ENCODE results near the gene OTOG.

OTOG gene

DNA sequence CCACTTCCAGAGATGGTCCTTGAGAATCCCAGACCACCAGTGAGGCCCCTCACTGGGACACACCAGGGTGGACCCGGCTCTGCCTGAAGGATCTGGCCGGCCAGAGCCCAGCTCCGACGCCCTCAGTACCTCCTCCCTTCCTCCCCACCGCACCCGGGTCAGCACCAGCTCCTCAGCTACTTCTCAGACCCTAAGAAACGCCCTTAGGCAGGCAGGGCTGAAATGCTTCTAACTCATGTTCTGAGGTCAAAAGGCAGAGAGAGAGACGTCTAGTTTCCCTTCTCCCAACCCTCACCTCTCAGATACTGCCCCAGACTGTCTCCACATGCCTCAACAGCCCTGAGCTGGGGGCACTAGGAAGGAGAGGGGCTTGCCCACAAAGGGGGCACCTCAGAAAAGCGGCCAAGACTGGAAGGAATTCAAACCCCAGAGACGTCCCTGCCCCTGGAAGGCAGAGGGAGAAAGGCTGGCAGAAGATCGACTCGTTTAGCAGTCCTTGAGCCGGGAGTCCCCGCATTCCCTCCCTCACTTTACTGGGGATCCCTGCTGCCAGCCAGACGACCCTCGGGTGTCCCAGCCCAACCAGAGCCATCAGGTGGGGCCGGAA lies 3.4 kb upstream of the OTOG start:
- no peak overlapping the region for H3K27ac Mint-ChIP-seq

DNA sequence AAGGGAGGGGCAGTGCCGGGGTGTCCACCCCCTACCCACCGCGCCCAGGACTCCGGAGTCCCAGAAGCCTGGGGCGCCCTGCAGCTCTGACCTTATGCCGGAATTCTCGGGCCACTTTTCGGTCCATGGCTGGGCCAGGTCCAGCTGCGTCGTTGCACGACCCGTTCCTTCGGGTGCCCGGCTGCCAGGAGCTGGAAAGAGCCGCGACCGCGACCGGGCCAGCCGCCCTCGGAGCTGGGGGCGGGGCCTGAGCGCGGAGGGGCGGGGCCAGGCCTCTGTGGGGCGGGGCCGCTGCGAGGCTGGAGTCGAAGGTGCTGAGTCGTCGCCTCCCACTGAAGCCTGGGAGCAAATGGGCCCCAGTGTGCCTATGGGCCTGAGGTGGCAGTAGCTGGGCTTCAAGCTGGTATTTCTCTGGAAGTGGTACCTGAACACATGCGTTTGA lies 2.9 kb upstream of the OTOG start, which contains the start of gene USH1C:
TSS of gene USH1C (minus strand) at position 236 of the 442 bp plus-strand sequence. CDS start at position 127, 109 bp downstream.
- H3K4me1 Mint-ChIP-seq = no peaks in the 10 kb centered on the region
- no peaks in the 10 kb centered on the region for H3K36me3 Mint-ChIP-seq
- peaks cover 23% of the 10 kb centered on the region for H3K27me3 Mint-ChIP-seq
- no peak within 1 kb of the TSS for H3K27ac Mint-ChIP-seq
- H3K9me3 Mint-ChIP-seq = no peaks in the 10 kb centered on the region
- no peak within 1 kb of the TSS for H3K4me3 Mint-ChIP-seq

More for the DNA sequence above, 3.4 kb upstream of the OTOG start:
- no peak overlapping the region for H3K4me3 Mint-ChIP-seq
- H3K27me3 Mint-ChIP-seq = peaks cover 23% of the 10 kb centered on the region
- H3K9me3 Mint-ChIP-seq = no peaks in the 10 kb centered on the region
- no peaks in the 10 kb centered on the region for H3K4me1 Mint-ChIP-seq
- no peaks in the 10 kb centered on the region for H3K36me3 Mint-ChIP-seq

DNA sequence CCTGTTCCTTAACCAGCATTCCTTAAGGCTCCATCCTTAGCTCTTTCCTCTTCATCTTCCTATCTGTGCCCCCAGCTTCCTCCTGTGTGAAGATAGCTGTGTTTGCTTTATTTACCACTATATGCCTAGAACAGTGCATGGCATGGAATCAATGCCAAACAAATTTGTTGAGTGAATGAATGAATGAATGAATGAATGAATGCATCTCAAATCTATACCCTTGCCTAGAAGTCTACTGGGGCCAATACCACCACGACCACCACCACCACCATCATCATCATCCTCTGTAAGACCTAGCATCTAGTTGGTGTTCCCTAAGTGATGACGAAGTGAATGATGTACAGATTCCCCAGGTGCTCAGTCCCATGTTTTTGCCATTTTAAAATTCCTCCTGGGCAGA lies 819 bp upstream of the OTOG start:
- H3K36me3 Mint-ChIP-seq = no peaks in the 10 kb centered on the region
- no peaks in the 10 kb centered on the region for H3K4me1 Mint-ChIP-seq
- H3K27ac Mint-ChIP-seq = no peak overlapping the region

DNA sequence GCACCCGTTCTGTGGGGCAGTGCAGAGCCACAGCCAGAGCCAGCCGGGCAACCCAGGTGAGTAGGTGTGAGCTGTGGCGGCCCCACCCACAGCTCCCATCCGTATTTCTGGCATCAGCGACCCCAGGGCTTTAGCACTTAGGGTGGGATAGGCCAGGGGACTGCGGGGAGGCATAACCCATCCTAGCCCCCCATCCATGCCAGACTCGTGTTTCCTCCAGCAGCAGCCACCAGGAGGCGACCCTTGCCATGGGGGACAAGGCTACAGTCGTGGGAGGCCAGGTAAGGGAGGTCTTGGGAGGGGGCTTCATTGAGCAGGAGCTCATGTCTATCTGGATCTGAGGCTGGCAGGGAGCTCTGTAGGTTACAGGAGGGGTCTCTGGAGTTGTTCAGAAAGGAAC lies 873 bp downstream of the OTOG start:
- Mint-ChIP-seq H3K4me1 (no peaks in the 10 kb centered on the region), H3K27me3 (peaks cover 27% of the 10 kb centered on the region), H3K27ac (no peak overlapping the region), H3K36me3 (no peaks in the 10 kb centered on the region), H3K9me3 (no peaks in the 10 kb centered on the region), H3K4me3 (no peak overlapping the region)

More for the DNA sequence above, 819 bp upstream of the OTOG start:
- Mint-ChIP-seq H3K27me3 (peaks cover 27% of the 10 kb centered on the region), H3K4me3 (no peak overlapping the region), H3K9me3 (no peaks in the 10 kb centered on the region)

DNA sequence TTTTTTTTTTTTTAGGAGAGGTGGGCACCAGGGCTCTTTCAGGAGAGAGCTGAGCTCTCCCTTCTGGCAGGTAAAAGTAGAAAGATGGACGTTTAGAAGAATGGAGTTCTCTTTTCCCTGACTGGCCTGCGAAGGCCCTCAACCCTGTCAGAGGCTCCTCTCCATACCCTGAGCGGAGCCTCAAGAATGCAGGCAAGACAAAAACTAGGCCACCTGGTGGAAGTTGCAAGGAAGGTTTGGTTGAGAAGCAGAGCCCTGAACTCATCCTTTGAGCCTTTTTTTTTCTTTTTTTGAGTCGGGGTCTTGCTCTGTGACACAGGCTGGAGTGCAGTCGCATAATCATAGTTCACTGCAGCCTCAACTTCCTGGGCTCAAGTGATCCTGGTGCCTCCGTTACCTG lies 1.4 kb downstream of the OTOG start:
- Mint-ChIP-seq H3K4me1 (no peaks in the 10 kb centered on the region), H3K4me3 (no peak overlapping the region), H3K27ac (no peak overlapping the region), H3K9me3 (no peaks in the 10 kb centered on the region), H3K36me3 (no peaks in the 10 kb centered on the region), H3K27me3 (peaks cover 27% of the 10 kb centered on the region)

DNA sequence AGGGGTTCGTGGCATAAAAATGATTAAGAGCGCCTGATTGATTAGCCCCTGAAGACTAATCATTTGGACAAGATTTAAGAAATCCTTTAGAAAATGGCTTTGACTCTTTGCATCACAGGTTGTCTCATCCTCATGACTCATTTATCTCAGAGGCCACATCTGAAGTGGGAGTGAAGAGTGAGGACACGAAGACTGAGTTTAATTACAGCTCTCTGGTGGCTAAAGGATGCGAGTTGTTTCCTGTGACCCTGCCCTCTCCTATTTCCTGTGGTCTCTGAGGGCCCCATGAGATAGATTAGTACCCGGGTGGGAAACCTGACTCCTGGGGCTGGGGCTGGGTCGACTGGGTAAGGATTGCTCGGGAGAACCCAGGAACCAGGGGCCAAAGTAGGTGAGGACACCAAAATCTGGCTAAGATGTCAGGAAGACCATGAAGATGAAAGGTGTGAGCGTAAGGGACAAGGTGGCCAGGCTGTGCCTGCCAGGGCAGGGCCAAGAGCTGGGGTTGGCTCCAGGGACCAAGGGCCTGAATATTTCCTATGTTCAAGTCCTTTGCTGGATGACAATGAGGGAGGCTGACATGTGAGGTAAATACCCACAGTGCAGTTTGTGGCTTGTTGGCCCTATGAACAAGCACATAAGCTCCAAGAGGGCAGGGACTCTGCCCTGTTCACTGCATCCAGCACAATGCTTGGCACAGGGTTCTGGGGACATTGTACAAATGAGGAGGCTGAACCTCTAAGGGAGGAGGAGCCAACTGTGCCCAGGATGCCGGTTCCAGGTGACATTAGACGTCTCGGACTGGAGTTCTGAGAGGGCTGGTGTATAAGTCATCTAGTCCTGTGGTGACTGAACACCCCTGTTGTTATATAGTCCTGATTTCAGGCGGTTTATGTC lies 3.6 kb downstream of the OTOG start:
- H3K4me3 Mint-ChIP-seq = no peak overlapping the region
- no peak overlapping the region for H3K27ac Mint-ChIP-seq
- no peaks in the 10 kb centered on the region for H3K9me3 Mint-ChIP-seq
- H3K36me3 Mint-ChIP-seq = no peaks in the 10 kb centered on the region
- H3K4me1 Mint-ChIP-seq = no peaks in the 10 kb centered on the region
- peaks cover 17% of the 10 kb centered on the region for H3K27me3 Mint-ChIP-seq

DNA sequence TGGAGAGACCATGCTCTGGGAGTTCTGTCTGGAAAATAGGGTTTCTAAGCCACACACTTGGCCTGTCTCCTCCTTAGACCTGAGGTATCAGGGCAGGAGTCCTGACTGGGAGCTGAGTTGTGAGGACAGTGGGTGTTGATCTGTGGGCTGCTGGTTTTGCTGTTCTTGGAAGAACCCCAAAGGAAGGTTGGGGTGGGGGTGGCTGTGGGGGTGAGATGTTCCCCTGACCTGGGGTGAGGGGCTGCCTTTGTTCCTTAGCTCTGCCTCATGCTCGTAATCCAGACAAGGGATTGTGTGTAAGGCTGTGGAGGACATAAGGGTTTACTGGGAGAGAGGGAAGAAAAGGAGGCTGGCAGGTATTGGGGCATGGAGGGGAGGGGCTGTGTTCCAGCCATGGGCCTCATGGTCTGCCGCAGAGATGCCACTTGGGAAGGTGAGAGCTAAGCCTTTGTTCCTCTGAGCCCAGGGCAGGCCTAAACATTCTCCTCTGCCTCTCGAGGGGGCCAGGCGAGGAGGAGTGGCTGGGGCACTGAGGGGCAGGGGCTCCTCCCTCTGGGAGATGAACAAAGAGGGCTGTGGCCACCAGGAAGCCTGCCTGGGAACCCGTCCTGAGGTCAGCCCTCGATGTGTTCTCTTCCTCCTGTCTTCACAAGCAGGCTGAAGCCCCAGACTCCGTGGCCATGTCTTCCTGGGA lies 4.4 kb downstream of the OTOG start:
- H3K9me3 Mint-ChIP-seq = no peaks in the 10 kb centered on the region
- H3K36me3 Mint-ChIP-seq = no peaks in the 10 kb centered on the region
- H3K27me3 Mint-ChIP-seq = peaks cover 15% of the 10 kb centered on the region
- no peak overlapping the region for H3K27ac Mint-ChIP-seq
- H3K4me3 Mint-ChIP-seq = no peak overlapping the region
- H3K4me1 Mint-ChIP-seq = no peaks in the 10 kb centered on the region

DNA sequence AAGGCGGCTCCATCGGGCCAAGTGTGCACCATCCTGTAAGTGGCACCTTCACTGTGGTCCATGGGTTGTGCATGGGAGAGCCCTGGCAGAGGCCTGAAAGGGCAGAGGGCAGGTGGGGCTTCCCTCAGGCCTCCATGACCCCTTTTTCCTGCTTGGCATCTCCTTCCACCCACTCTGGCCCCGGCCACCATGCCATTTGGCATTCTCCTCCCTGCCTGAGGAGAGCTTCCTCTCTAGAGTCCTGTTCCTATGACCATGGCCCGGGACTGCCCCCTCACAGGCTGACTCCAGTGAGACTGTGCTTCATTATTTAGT lies 4.9 kb downstream of the OTOG start:
- Mint-ChIP-seq H3K27me3 (peaks cover 11% of the 10 kb centered on the region), H3K9me3 (no peaks in the 10 kb centered on the region), H3K36me3 (no peaks in the 10 kb centered on the region), H3K4me1 (no peaks in the 10 kb centered on the region), H3K27ac (no peak overlapping the region), H3K4me3 (no peak overlapping the region)

DNA sequence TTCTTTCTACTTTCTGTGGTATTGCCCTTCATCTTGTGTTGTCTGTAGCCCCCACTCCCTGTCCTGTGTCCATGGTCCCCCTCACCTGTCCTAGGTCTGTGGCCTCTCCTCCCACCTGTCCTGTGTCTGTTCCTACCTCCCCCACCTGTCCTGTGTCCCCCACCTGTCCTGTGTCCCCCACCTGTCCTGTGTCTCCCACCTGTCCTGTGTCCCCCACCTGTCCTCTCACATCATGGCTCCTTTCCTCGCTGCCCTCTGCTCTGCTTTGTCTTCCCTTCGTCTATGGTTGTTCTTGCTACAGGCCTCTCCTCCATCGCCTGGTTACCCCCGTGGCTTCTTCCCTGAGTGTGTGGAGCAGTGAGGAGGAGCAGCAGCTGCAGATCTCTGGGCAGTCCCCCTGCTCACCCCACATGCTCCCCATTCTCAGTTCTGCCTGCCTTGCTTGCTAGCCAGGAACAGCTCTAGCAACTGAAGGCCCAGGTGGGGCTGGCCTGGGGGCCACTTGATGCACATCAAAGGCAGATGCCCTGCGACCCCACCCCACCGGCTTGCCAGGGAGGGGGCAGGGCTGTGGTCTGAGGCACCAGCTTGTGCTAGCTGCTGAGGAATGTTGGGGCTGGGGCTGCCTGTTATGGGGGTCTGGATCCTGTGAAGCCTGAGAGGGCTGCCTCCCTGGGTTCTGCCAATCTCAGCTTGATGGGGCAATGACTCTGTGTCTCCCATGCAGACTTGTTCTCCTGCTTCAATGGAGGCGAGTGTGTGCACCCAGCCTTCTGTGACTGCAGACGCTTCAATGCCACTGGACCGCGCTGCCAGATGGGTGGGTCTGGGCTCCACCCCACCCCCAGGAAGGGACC lies 5.6 kb downstream of the OTOG start:
- Mint-ChIP-seq H3K27me3 (peaks cover 9% of the 10 kb centered on the region), H3K36me3 (no peaks in the 10 kb centered on the region), H3K9me3 (no peaks in the 10 kb centered on the region), H3K4me3 (no peak overlapping the region), H3K4me1 (no peaks in the 10 kb centered on the region), H3K27ac (no peak overlapping the region)

DNA sequence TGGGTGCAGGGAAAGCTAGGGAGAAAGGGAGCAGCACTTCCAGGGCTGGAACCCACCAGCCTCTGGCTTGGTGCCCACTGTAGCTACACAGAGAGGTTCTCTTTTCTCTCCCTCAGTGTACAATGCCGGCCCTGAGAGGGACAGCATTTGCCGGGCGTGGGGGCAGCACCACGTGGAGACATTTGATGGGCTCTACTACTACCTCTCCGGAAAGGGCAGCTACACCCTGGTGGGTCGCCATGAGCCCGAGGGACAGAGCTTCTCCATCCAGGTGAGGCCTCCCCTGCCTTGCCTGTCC lies 6.1 kb downstream of the OTOG start:
- Mint-ChIP-seq H3K27ac (no peak overlapping the region), H3K4me3 (no peak overlapping the region), H3K4me1 (no peaks in the 10 kb centered on the region), H3K9me3 (no peaks in the 10 kb centered on the region), H3K36me3 (no peaks in the 10 kb centered on the region), H3K27me3 (peaks cover 8% of the 10 kb centered on the region)

DNA sequence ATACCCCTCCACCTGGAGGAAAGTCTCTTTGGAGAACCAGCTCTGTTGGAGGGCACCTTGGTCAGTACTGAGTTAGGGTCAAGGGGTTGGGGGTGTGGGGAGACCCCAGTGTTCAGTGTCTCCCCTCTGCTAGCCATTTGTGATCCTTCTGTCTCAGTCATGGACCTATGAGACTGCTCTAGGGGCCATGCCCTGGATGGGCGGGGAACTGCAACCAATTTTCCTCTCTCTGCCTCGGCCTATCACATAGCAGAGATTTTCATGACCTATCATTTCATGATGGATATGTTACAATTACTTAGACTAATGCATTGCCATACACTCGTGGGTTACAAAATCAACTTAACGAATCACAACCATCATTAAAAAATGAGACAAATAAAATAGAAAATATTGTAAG lies 7.4 kb downstream of the OTOG start:
- H3K27me3 Mint-ChIP-seq = peaks cover 7% of the 10 kb centered on the region
- no peaks in the 10 kb centered on the region for H3K36me3 Mint-ChIP-seq
- H3K9me3 Mint-ChIP-seq = no peaks in the 10 kb centered on the region

DNA sequence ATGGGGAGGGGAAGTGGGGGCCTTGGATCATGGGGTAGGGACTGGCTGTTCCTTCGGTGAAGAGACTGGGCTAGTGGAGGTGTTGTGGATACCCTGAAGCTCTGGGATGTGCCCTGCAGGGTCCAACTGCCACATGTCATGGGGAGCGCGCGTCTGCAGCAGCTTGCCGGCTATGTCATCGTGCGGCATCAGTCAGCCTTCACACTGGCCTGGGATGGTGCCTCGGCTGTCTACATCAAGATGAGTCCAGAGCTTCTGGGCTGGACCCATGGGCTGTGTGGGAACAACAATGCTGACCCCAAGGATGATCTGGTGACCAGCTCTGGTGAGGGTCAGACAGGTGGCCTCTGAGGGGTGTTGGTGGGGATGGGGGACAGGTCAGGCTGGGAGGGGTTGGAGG lies 9.9 kb downstream of the OTOG start:
- peaks cover 6% of the 10 kb centered on the region for H3K27me3 Mint-ChIP-seq

More for the DNA sequence above, 7.4 kb downstream of the OTOG start:
- Mint-ChIP-seq H3K27ac (no peak overlapping the region), H3K4me3 (no peak overlapping the region), H3K4me1 (no peaks in the 10 kb centered on the region)

DNA sequence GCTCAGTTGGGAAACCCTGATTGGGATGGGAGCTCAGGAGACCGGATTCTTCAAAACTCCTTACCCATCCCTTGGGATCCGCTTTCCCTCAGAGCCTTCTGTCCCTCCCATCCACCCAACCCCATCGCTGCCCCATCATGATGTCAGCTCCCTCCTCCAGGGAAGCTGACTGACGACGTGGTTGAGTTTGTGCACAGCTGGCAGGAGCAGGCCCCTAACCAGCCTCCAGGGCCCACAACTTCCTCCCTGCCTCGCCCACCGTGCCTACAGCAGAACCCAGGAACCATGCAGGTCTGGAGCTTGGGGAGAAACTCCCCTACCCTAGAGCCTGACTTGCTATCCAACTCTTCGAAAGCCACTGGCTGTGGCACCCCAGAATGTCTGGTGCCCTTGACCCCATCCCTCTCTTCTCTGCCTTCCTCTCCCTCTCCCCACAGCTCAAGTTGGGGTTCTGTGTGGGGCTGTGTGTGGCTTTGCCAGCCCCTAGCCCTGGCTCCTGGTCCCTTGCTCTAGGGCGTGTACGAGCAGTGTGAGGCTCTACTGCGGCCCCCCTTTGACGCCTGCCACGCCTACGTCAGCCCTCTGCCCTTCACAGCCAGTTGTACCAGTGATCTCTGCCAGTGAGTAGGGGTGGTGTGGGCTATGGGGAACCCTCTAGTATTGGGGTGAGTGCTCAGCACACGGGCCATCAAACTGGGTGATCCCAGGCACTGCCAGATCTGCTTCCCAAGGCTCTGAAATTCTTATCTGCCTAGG lies 11.1 kb downstream of the OTOG start:
- H3K4me3 Mint-ChIP-seq = no peak overlapping the region
- no peaks in the 10 kb centered on the region for H3K9me3 Mint-ChIP-seq
- H3K27me3 Mint-ChIP-seq = peaks cover 6% of the 10 kb centered on the region

More for the DNA sequence above, 9.9 kb downstream of the OTOG start:
- Mint-ChIP-seq H3K4me3 (no peak overlapping the region), H3K9me3 (no peaks in the 10 kb centered on the region), H3K4me1 (no peaks in the 10 kb centered on the region), H3K27ac (no peak overlapping the region), H3K36me3 (no peaks in the 10 kb centered on the region)

DNA sequence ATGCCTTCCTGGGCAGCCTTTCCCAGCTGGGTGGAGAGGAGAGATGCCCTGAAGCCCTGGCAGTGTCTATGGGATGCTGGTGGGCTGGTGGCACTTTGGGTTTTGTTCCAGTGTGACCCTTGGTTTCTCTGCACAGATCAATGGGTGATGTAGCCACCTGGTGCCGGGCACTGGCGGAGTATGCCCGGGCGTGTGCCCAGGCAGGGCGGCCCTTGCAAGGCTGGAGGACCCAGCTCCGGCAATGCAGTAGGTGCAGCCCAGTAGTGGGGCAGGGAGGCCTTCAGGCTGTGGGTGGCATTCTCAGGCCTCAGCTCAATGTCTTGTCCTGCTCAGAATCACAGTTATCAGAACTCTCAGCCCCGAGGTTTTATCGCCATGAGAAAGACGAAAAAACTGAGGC lies 11.9 kb downstream of the OTOG start:
- H3K4me1 Mint-ChIP-seq = no peaks in the 10 kb centered on the region
- H3K27me3 Mint-ChIP-seq = peaks cover 6% of the 10 kb centered on the region
- no peak overlapping the region for H3K4me3 Mint-ChIP-seq
- H3K27ac Mint-ChIP-seq = no peak overlapping the region
- no peaks in the 10 kb centered on the region for H3K36me3 Mint-ChIP-seq
- H3K9me3 Mint-ChIP-seq = no peaks in the 10 kb centered on the region

More for the DNA sequence above, 11.1 kb downstream of the OTOG start:
- Mint-ChIP-seq H3K27ac (no peak overlapping the region), H3K4me1 (no peaks in the 10 kb centered on the region), H3K36me3 (no peaks in the 10 kb centered on the region)

Data from activated naive CD4-positive, alpha-beta T cell treated with anti-CD3 and anti-CD28 coated beads, Interleukin-2, amount 50 U/mL, for 24 hours (primary cell).